ENCODE results near the gene MTOR. TPM values are rescaled to one million over a fixed set of nuclear protein-coding genes. Genes with fewer than 3 reads are reported as not detected.
"Not testable (repeated sequence)": the region's sequence is repeated elsewhere in the genome, so short reads cannot be mapped to it uniquely, and the experiment has no call there.

The MTOR gene
- polyA plus RNA-seq, 3 donors, result 2.0 to 29.4 (median 3.3) TPM

DNA sequence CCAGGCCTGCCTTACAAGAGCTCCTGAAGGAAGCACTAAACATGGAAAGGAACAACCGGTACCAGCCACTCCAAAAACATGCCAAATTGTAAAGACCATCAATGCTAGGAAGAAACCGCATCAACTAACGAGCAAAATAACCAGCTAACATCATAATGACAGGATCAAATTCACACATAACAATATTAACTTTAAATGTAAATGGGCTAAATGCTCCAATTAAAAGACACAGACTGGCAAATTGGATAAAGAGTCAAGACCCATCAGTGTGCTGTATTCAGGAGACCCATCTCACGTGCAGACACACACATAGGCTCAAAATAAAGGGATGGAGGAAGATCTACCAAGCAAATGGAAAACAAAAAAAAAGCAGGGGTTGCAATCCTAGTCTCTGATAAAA, 99.6 kb downstream of the MTOR start:
- H3K27ac ChIP-seq (ENCODE audit: low read depth in 1 of 2, low read length in 2 of 2); H3K4me2 ChIP-seq (replicated peaks; ENCODE audit: extremely low read depth, low read length, poor library complexity, severe bottlenecking); H3K4me3 Mint-ChIP-seq; DNase-seq; intact Hi-C loops (cut with micrococcal nuclease); H3K79me2 ChIP-seq (ENCODE audit: insufficient read depth, low read length); H3K9me3 Mint-ChIP-seq; H3K27ac Mint-ChIP-seq; H3K9me3 ChIP-seq (replicated peaks in 1 of 2; ENCODE audit: control insufficient read depth in 1 of 2, insufficient read depth in 1 of 2, low read length in 2 of 2); H3K4me3 ChIP-seq (replicated peaks in 1 of 3; ENCODE audit: low read depth in 2 of 3, low read length in 3 of 3); H3K27me3 Mint-ChIP-seq (ENCODE audit: low read depth in 3 of 3); H3K9ac ChIP-seq (ENCODE audit: insufficient read depth, low read length, poor library complexity, severe bottlenecking); H2AFZ ChIP-seq (ENCODE audit: insufficient read depth, low read depth, low read length, poor library complexity, severe bottlenecking); H4K20me1 ChIP-seq (ENCODE audit: insufficient read depth, low read length); H3K4me1 Mint-ChIP-seq; H3K4me1 ChIP-seq (ENCODE audit: control insufficient read depth in 1 of 2, insufficient read depth in 2 of 2, low read length in 2 of 2); H3K27me3 ChIP-seq (ENCODE audit: control insufficient read depth in 2 of 2, insufficient read depth in 2 of 2, low read length in 2 of 2): not testable (repeated sequence)
- WGBS (ENCODE audit: insufficient coverage), result no CpG with 5 or more reads among the region's 4 CpGs
- peaks cover 55 to 64% of the 10 kb centered on the region in 2 donors for H3K36me3 Mint-ChIP-seq
- H3K36me3 ChIP-seq (replicated peaks in 1 of 2; ENCODE audit: control insufficient read depth in 1 of 2, insufficient read depth in 2 of 2, low read length in 2 of 2), result peaks cover 12 to 33% of the 10 kb centered on the region in 2 donors

DNA sequence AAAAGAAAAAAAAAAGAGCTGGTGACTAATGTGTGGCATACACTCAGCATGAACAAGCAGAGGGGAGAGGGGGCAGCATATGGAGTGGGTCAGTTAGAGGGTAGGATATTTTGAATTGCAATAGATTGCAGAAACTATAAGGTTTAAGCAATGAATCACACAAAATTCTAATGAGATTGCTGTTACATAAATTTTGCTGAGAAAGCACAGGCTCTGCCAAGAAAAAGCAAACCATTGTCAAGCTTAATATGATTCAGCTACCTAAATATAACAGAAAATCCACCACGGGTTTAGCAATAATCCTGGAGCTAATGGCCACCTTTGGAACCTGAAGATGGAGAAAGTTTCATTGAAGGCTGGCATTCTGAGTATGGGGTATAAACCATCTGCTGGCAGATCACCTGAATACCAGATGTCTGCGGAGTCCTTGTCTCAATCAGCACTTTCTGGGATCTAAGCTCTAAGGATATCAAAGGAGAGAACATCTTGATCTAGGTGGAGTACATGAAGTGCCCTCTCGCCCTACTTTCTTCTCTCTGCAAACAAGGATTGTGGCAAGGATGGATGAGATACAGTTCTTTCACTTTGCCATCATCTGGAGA, 103.5 kb downstream of the MTOR start:
- no peaks in the 10 kb centered on the region for H3K79me2 ChIP-seq (ENCODE audit: insufficient read depth, low read length)
- H3K36me3 ChIP-seq (replicated peaks in 1 of 2; ENCODE audit: control insufficient read depth in 1 of 2, insufficient read depth in 2 of 2, low read length in 2 of 2), result peaks cover 33 to 58% of the 10 kb centered on the region in 2 donors
- no peak overlapping the region for H3K4me3 ChIP-seq (replicated peaks in 1 of 3; ENCODE audit: low read depth in 2 of 3, low read length in 3 of 3)
- Mint-ChIP-seq H3K27ac (no peak overlapping the region), H3K4me1 (no peaks in the 10 kb centered on the region), H3K36me3 (peaks cover 64 to 70% of the 10 kb centered on the region in 2 donors), H3K4me3 (no peak overlapping the region), H3K27me3 (ENCODE audit: low read depth in 3 of 3) (peaks cover 0 to 2% (median 0%) of the 10 kb centered on the region in 3 donors), H3K9me3 (peaks cover 0 to 2% (median 0%) of the 10 kb centered on the region in 7 donors)
- no peak overlapping the region for H3K27ac ChIP-seq (ENCODE audit: low read depth in 1 of 2, low read length in 2 of 2)
- no peaks in the 10 kb centered on the region for H3K27me3 ChIP-seq (ENCODE audit: control insufficient read depth in 2 of 2, insufficient read depth in 2 of 2, low read length in 2 of 2)
- H3K9me3 ChIP-seq (replicated peaks in 1 of 2; ENCODE audit: control insufficient read depth in 1 of 2, insufficient read depth in 1 of 2, low read length in 2 of 2), result no peaks in the 10 kb centered on the region
- H3K9ac ChIP-seq (ENCODE audit: insufficient read depth, low read length, poor library complexity, severe bottlenecking), result no peak overlapping the region
- DNase-seq, result no peak
- H3K4me2 ChIP-seq (replicated peaks; ENCODE audit: extremely low read depth, low read length, poor library complexity, severe bottlenecking), result no peak overlapping the region
- H3K4me1 ChIP-seq (ENCODE audit: control insufficient read depth in 1 of 2, insufficient read depth in 2 of 2, low read length in 2 of 2), result no peaks in the 10 kb centered on the region
- TF ChIP-seq, protein P1, sequence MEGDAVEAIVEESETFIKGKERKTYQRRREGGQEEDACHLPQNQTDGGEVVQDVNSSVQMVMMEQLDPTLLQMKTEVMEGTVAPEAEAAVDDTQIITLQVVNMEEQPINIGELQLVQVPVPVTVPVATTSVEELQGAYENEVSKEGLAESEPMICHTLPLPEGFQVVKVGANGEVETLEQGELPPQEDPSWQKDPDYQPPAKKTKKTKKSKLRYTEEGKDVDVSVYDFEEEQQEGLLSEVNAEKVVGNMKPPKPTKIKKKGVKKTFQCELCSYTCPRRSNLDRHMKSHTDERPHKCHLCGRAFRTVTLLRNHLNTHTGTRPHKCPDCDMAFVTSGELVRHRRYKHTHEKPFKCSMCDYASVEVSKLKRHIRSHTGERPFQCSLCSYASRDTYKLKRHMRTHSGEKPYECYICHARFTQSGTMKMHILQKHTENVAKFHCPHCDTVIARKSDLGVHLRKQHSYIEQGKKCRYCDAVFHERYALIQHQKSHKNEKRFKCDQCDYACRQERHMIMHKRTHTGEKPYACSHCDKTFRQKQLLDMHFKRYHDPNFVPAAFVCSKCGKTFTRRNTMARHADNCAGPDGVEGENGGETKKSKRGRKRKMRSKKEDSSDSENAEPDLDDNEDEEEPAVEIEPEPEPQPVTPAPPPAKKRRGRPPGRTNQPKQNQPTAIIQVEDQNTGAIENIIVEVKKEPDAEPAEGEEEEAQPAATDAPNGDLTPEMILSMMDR (IDR thresholded peaks at IDR 0.05), result no peak
- H2AFZ ChIP-seq (ENCODE audit: insufficient read depth, low read depth, low read length, poor library complexity, severe bottlenecking), result no peak overlapping the region
- WGBS (ENCODE audit: insufficient coverage), result no CpG with 5 or more reads among the region's 3 CpGs
- intact Hi-C loops (cut with micrococcal nuclease), result no loop called here
- H4K20me1 ChIP-seq (ENCODE audit: insufficient read depth, low read length), result no peaks in the 10 kb centered on the region
